Neural progenitor cell (in vitro differentiated cells): Measurements from ENCODE around the gene HRH2. TPM values are rescaled to one million over a fixed set of nuclear protein-coding genes. Genes with fewer than 3 reads are reported as not detected.
"Not testable (repeated sequence)": the region's sequence is repeated elsewhere in the genome, so short reads cannot be mapped to it uniquely, and the experiment has no call there.

Experiments
- DNase-seq: peaks from one replicate; pipeline ENCODE4 v3.0.0-alpha.2; 2016; ENCODE audit warnings: low spot score
- H2AFZ ChIP-seq: fragments of 200-600 bp; sonication (generic); replicated peaks from 2 replicates; pipeline ENCODE4 v1.6.1; 2016; ENCODE audit warnings: antibody characterized with exemption
- H3F3A ChIP-seq: fragments of 200-600 bp; sonication (generic); 2 replicates; pipeline ENCODE4 v1.6.1; 2016; ENCODE audit warnings: antibody characterized with exemption, low read depth
- H3K27ac ChIP-seq: fragments of 200-600 bp; sonication (generic); 2 replicates; pipeline ENCODE4 v1.5.1; 2016; ENCODE audit warnings: mild to moderate bottlenecking
- H3K27me3 ChIP-seq: fragments of 200-600 bp; sonication (generic); 2 replicates; pipeline ENCODE4 v1.6.1; 2016; ENCODE audit warnings: mild to moderate bottlenecking, moderate library complexity
- H3K36me3 ChIP-seq: fragments of 200-600 bp; sonication (generic); 2 replicates; pipeline ENCODE4 v1.5.1; 2016
- H3K4me1 ChIP-seq: fragments of 200-600 bp; sonication (generic); 2 replicates; pipeline ENCODE4 v1.6.1; 2016; ENCODE audit warnings: mixed run types
- H3K4me2 ChIP-seq: fragments of 200-600 bp; sonication (generic); 2 replicates; pipeline ENCODE4 v1.6.1; 2016
- H3K4me3 ChIP-seq: fragments of 200-600 bp; sonication (generic); 2 replicates; pipeline ENCODE4 v1.5.1; 2016
- H3K79me2 ChIP-seq: fragments of 200-600 bp; sonication (generic); 2 replicates; pipeline ENCODE4 v1.6.1; 2016; ENCODE audit warnings: low read depth
- H3K9ac ChIP-seq: fragments of 200-600 bp; sonication (generic); 2 replicates; pipeline ENCODE4 v1.6.1; 2016
- H3K9me3 ChIP-seq: fragments of 200-600 bp; sonication (generic); 2 replicates; pipeline ENCODE4 v1.5.1; 2016; ENCODE audit warnings: low read depth
- H4K20me1 ChIP-seq: fragments of 200-600 bp; sonication (generic); 2 replicates; pipeline ENCODE4 v1.6.1; 2016; ENCODE audit warnings: low read depth
- H3K27ac Mint-ChIP-seq: 3 replicates; pipeline ENCODE4 v1.8.0; 2021; ENCODE audit warnings: mixed read lengths
- H3K27me3 Mint-ChIP-seq: 2 replicates; pipeline ENCODE4 v1.8.0; 2022; ENCODE audit warnings: low read depth, mild to moderate bottlenecking, inconsistent platforms, moderate library complexity, mixed read lengths; ENCODE audit not compliant: insufficient read depth
- H3K36me3 Mint-ChIP-seq: 3 replicates; pipeline ENCODE4 v1.8.0; 2021; ENCODE audit warnings: mixed read lengths
- H3K4me1 Mint-ChIP-seq: 3 replicates; pipeline ENCODE4 v1.8.0; 2021; ENCODE audit warnings: mixed read lengths
- H3K4me3 Mint-ChIP-seq: 3 replicates; pipeline ENCODE4 v1.8.0; 2021; ENCODE audit warnings: mild to moderate bottlenecking, moderate library complexity, mixed read lengths
- H3K9me3 Mint-ChIP-seq: 3 replicates; pipeline ENCODE4 v1.8.0; 2020; ENCODE audit warnings: mixed read lengths
- CTCF ChIP-seq: fragments of 200-600 bp; sonication (generic); IDR thresholded peaks from 2 replicates; pipeline ENCODE4 v1.5.1; 2017; ENCODE audit warnings: antibody characterized with exemption, mild to moderate bottlenecking
- EZH2 ChIP-seq: fragments of 200-600 bp; sonication (generic); IDR thresholded peaks from 2 replicates; pipeline ENCODE4 v1.6.1; 2017; ENCODE audit warnings: antibody characterized with exemption, mild to moderate bottlenecking, moderate library complexity
- EZH2phosphoT487 ChIP-seq: fragments of 200-600 bp; sonication (generic); IDR thresholded peaks from 2 replicates; pipeline ENCODE4 v1.6.1; 2017; ENCODE audit warnings: antibody characterized with exemption
- total RNA-seq: library from RNA; depleted of rRNA; stranded (reverse); fragments of >200 nt; gene quantifications from 2 replicates; pipeline ENCODE4 v1.2.3, GENCODE V29; 2015; ENCODE audit warnings: low replicate concordance

Gene HRH2
- total RNA-seq, 1 donor from 2014 or later: not detected

GRCh38 chr5:175718401-175719108 is 60.7 kb downstream of the HRH2 start:
- Mint-ChIP-seq H3K27ac (no peak overlapping the region), H3K9me3 (peaks cover 10% of the 10 kb centered on the region), H3K36me3 (no peaks in the 10 kb centered on the region), H3K4me3 (no peak overlapping the region), H3K4me1 (no peaks in the 10 kb centered on the region), H3K27me3 (no peaks in the 10 kb centered on the region)
- Histone ChIP-seq H3K36me3 (no peaks in the 10 kb centered on the region), H3K27me3 (no peaks in the 10 kb centered on the region), H3K4me1 (no peaks in the 10 kb centered on the region), H3K27ac (no peak overlapping the region), H3K9ac (no peak overlapping the region), H4K20me1 (no peaks in the 10 kb centered on the region), H3K4me2 (no peak overlapping the region), H3K4me3 (no peak overlapping the region), H3K79me2 (no peaks in the 10 kb centered on the region), H3K9me3 (no peaks in the 10 kb centered on the region), H2AFZ (no peak overlapping the region), H3F3A (no peaks in the 10 kb centered on the region)
- peak; percentile 57 for DNase-seq
- TF ChIP-seq CTCF (peak; percentile 89), EZH2phosphoT487 (no peak)

GRCh38 chr5:175719109-175719432 is 61.2 kb downstream of the HRH2 start:
- not testable (repeated sequence) for H3K4me1 Mint-ChIP-seq, DNase-seq, H3K27ac Mint-ChIP-seq, H3K4me3 Mint-ChIP-seq, H3K27me3 Mint-ChIP-seq, H3K36me3 Mint-ChIP-seq, H3K9me3 ChIP-seq, H3K4me3 ChIP-seq, H2AFZ ChIP-seq, H3K27ac ChIP-seq, H3K9me3 Mint-ChIP-seq, H3K36me3 ChIP-seq, H3F3A ChIP-seq, H3K27me3 ChIP-seq, H3K9ac ChIP-seq, H3K4me1 ChIP-seq, H3K79me2 ChIP-seq, H3K4me2 ChIP-seq, H4K20me1 ChIP-seq

- no peak overlapping the region for H3K4me3 ChIP-seq
- H3F3A ChIP-seq: peaks cover 5% of the 10 kb centered on the region
- no peak for TF ChIP-seq EZH2phosphoT487
- no peak for TF ChIP-seq CTCF
- TF ChIP-seq EZH2: no peak
- H3K36me3 ChIP-seq: no peaks in the 10 kb centered on the region
- peaks cover 11% of the 10 kb centered on the region for H3K4me1 Mint-ChIP-seq
- no peak overlapping the region for H3K4me2 ChIP-seq
- H3K9me3 ChIP-seq: no peaks in the 10 kb centered on the region
- H3K79me2 ChIP-seq: no peaks in the 10 kb centered on the region
- peaks cover 4% of the 10 kb centered on the region for H4K20me1 ChIP-seq
- peak overlapping the region; percentile 22 for H3K9ac ChIP-seq
- no peaks in the 10 kb centered on the region for H3K36me3 Mint-ChIP-seq
- no peak overlapping the region for H3K27ac ChIP-seq
- H3K4me3 Mint-ChIP-seq: no peak overlapping the region
- no peaks in the 10 kb centered on the region for H3K27me3 Mint-ChIP-seq
- no peak overlapping the region for H2AFZ ChIP-seq
- H3K27ac Mint-ChIP-seq: no peak overlapping the region
- DNase-seq: no peak
- H3K27me3 ChIP-seq: no peaks in the 10 kb centered on the region
- H3K9me3 Mint-ChIP-seq: peaks cover 2% of the 10 kb centered on the region
- no peaks in the 10 kb centered on the region for H3K4me1 ChIP-seq
Measured at GRCh38 chr5:175724314-175725275, 66.7 kb downstream of the HRH2 start.

GRCh38 chr5:175728316-175728715 is 70.4 kb downstream of the HRH2 start:
- no peak overlapping the region for H3K9ac ChIP-seq
- H3K4me1 ChIP-seq: no peaks in the 10 kb centered on the region
- H3K36me3 Mint-ChIP-seq: no peaks in the 10 kb centered on the region
- H3K27ac ChIP-seq: no peak overlapping the region
- TF ChIP-seq EZH2 (no peak), CTCF (no peak), EZH2phosphoT487 (no peak)
- peaks cover 25% of the 10 kb centered on the region for H3K4me1 Mint-ChIP-seq
- H2AFZ ChIP-seq: no peak overlapping the region
- peaks cover 5% of the 10 kb centered on the region for H3K9me3 Mint-ChIP-seq
- H3K4me2 ChIP-seq: no peak overlapping the region
- H3K36me3 ChIP-seq: no peaks in the 10 kb centered on the region
- peaks cover 4% of the 10 kb centered on the region for H4K20me1 ChIP-seq
- no peaks in the 10 kb centered on the region for H3K9me3 ChIP-seq
- H3K27ac Mint-ChIP-seq: no peak overlapping the region
- H3K4me3 ChIP-seq: no peak overlapping the region
- H3K4me3 Mint-ChIP-seq: no peak overlapping the region
- peaks cover 5% of the 10 kb centered on the region for H3F3A ChIP-seq
- H3K79me2 ChIP-seq: no peaks in the 10 kb centered on the region
- peaks cover 5% of the 10 kb centered on the region for H3K27me3 Mint-ChIP-seq
- H3K27me3 ChIP-seq: no peaks in the 10 kb centered on the region
- no peak for DNase-seq
